Panc1 (cell line): ENCODE data around the gene ALDH16A1. TPM values are rescaled to one million over a fixed set of nuclear protein-coding genes. Genes with fewer than 3 reads are reported as not detected.

Experiments
- ATAC-seq: fragments of 200-7000 bp; cut with Tn5 transposase; 2 replicates; pipeline ENCODE4 v1.9.1; 2020; ENCODE audit warnings: mild to moderate bottlenecking, moderate library complexity
- BruUV-seq: library from RNA; stranded (reverse); fragments of 400-500 nt; replicated peaks from 2 replicates; lab custom pipeline; 2021; lab: Mats Ljungman, UMichigan
- CTCF ChIA-PET: fragments of 300-600 bp; sonication (Branson Sonifier 250); formaldehyde crosslinking; loops from one replicate; lab custom pipeline; 2022; ENCODE audit warnings: antibody characterized with exemption; lab: Charles Lee
- POLR2A ChIA-PET: fragments of 300-600 bp; sonication (Branson Sonifier 250); formaldehyde crosslinking; loops from one replicate; lab custom pipeline; 2022; ENCODE audit warnings: antibody characterized with exemption; lab: Charles Lee
- DNase-seq: peaks from one replicate; pipeline ENCODE4 v3.0.0-alpha.2; 2010; ENCODE audit warnings: low read depth, low spot score
- H3K27ac ChIP-seq: 2 replicates; pipeline ENCODE4 v1.5.1; 2011; ENCODE audit warnings: mild to moderate bottlenecking, low read length, inconsistent platforms
- H3K27me3 ChIP-seq: fragments of 200-500 bp; sonication (Bioruptor generic); 2 replicates; pipeline ENCODE4 v1.6.0; 2014; ENCODE audit warnings: low read length, inconsistent platforms; ENCODE audit not compliant: control insufficient read depth, insufficient read depth
- H3K36me3 ChIP-seq: fragments of 200-500 bp; sonication (Bioruptor generic); 2 replicates; pipeline ENCODE4 v1.5.1; 2014; ENCODE audit warnings: inconsistent platforms, mild to moderate bottlenecking, low read length, moderate library complexity; ENCODE audit not compliant: control insufficient read depth, insufficient read depth
- H3K4me1 ChIP-seq: 2 replicates; pipeline ENCODE4 v1.5.1; 2011; ENCODE audit warnings: inconsistent platforms, mild to moderate bottlenecking, low read length, moderate library complexity; ENCODE audit not compliant: control insufficient read depth, insufficient read depth
- H3K4me3 ChIP-seq, 2 experiments: 2 replicates each; pipeline ENCODE4 v1.5.1; 2011 to 2012; ENCODE audit warnings: low read depth in 2 of 2, low read length in 2 of 2, mild to moderate bottlenecking in 2 of 2, inconsistent platforms in 1 of 2, moderate library complexity in 1 of 2
- H3K9me3 ChIP-seq: fragments of 200-500 bp; sonication (Bioruptor generic); 2 replicates; pipeline ENCODE4 v1.5.1; 2014; ENCODE audit warnings: low read depth, mild to moderate bottlenecking, inconsistent platforms, low read length, moderate library complexity; ENCODE audit not compliant: control insufficient read depth, insufficient read depth
- CTCF ChIP-seq: fragments of 450-650 bp; IDR thresholded peaks from 2 replicates; pipeline ENCODE4 v1.5.1; 2017; ENCODE audit warnings: mild to moderate bottlenecking
- POLR2AphosphoS5 ChIP-seq: IDR thresholded peaks from 2 replicates; pipeline ENCODE4 v1.6.1; 2012; ENCODE audit warnings: mild to moderate bottlenecking, low read depth, low read length, moderate library complexity
- REST ChIP-seq, 2 experiments: IDR thresholded peaks; 2 replicates each; pipeline ENCODE4 v1.6.1; 2011 to 2012; ENCODE audit warnings: low read depth in 2 of 2, control low read depth in 1 of 2, low read length in 1 of 2, mild to moderate bottlenecking in 1 of 2, moderate library complexity in 1 of 2; ENCODE audit not compliant: insufficient read depth in 1 of 2
- SIN3A ChIP-seq: IDR thresholded peaks from 2 replicates; pipeline ENCODE4 v1.6.1; 2012; ENCODE audit warnings: low read depth, mild to moderate bottlenecking, low read length, moderate library complexity, borderline replicate concordance; ENCODE audit not compliant: insufficient read depth
- TCF7L2 ChIP-seq: IDR thresholded peaks from 2 replicates; pipeline ENCODE4 v1.6.1; 2011; ENCODE audit warnings: mild to moderate bottlenecking, low read depth, low read length, inconsistent platforms
- in situ Hi-C: cut with HindIII; loops from 2 replicates; pipeline ENCODE4 v1.10.0; 2016; ENCODE audit warnings: low sequenced_read_pairs, low pct_unique_long_range_greater_than_20kb
- intact Hi-C: fragments of 100-400 bp; cut with micrococcal nuclease; formaldehyde crosslinking; loops from one replicate; pipeline ENCODE4 v1.10.0; 2022; ENCODE audit not compliant: unreplicated experiment
- total RNA-seq: library from RNA; stranded (reverse); gene quantifications from one replicate; pipeline ENCODE4 v1.2.1, GENCODE V29; 2021; ENCODE audit not compliant: unreplicated experiment

The ALDH16A1 gene
- total RNA-seq, 1 experiment from 2014 or later: 19.6 TPM

GRCh38 chr19:49418511-49418910, 34.5 kb upstream of the ALDH16A1 start:
- Histone ChIP-seq H3K4me3 (no peak overlapping the region), H3K27ac (no peak overlapping the region), H3K9me3 (no peaks in the 10 kb centered on the region), H3K4me1 (0 out of 2 replicates have a peak, but pooled peaks cover 3% of the 10 kb centered on the region), H3K36me3 (no peaks in the 10 kb centered on the region), H3K27me3 (peaks cover 10% of the 10 kb centered on the region)
- ATAC-seq (no peak), DNase-seq (no peak)
- TF ChIP-seq CTCF: no peak
- no TSS peak for BruUV-seq
- CTCF ChIA-PET: no interaction called here
- intact Hi-C loops (no loop called here), in situ Hi-C loops (no loop called here)
- POLR2A ChIA-PET: no interaction called here

- Histone ChIP-seq H3K4me3 (no peak overlapping the region), H3K9me3 (no peaks in the 10 kb centered on the region), H3K36me3 (no peaks in the 10 kb centered on the region), H3K4me1 (0 out of 2 replicates have a peak, but pooled peaks cover 3% of the 10 kb centered on the region), H3K27me3 (peaks cover 10% of the 10 kb centered on the region), H3K27ac (no peak overlapping the region)
- ChIA-PET CTCF (interaction anchor here (0.6 kb wide), 1 partner anchor 139 kb away, joined by 3 read pairs; no protein-coding TSS in a partner anchor), POLR2A (no interaction called here)
- BruUV-seq: no TSS peak
- intact Hi-C loops: no loop called here
- ATAC-seq (no peak), DNase-seq (no peak)
- in situ Hi-C loops: no loop called here
- no peak for TF ChIP-seq POLR2AphosphoS5
- no peak for TF ChIP-seq TCF7L2
- TF ChIP-seq CTCF: no peak
- no peak for TF ChIP-seq SIN3A
- no peak for TF ChIP-seq REST (IDR thresholded peaks at IDR 0.05; ENCODE audit: insufficient read depth in 1 of 2, low read depth in 2 of 2, low read length in 1 of 2)
Observed at GRCh38 chr19:49419173-49419572, 33.9 kb upstream of the ALDH16A1 start.
